Measurements from ENCODE around the gene CSHL1. TPM values are rescaled to one million over a fixed set of nuclear protein-coding genes. Genes with fewer than 3 reads are reported as not detected.
"Not testable (repeated sequence)": the region's sequence is repeated elsewhere in the genome, so short reads cannot be mapped to it uniquely, and the experiment has no call there.

Gene CSHL1
- total RNA-seq, 1 experiment from 2014 or later = not detected

DNA sequence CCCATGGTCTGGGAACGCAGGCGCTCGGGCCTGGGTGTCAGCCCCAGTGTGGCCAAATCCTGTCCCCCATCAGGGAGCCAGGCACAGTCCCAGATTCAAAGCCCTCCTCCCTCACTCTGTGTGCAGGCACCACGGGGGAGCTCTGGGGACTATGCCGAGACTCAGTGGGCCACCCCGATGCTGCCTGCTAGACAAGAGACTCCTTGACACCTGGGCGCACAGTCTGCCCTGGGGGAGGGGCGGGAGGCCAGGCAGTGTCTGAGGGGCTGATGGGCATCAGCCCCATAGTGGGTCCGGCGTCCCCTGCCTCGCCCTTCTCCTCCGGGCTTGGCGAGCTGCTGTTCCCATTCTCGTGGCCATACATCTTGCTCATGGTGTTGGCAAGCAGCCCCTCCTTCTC lies 29.5 kb upstream of the CSHL1 start:
- DNase-seq (ENCODE audit: low read depth) = no peak

DNA sequence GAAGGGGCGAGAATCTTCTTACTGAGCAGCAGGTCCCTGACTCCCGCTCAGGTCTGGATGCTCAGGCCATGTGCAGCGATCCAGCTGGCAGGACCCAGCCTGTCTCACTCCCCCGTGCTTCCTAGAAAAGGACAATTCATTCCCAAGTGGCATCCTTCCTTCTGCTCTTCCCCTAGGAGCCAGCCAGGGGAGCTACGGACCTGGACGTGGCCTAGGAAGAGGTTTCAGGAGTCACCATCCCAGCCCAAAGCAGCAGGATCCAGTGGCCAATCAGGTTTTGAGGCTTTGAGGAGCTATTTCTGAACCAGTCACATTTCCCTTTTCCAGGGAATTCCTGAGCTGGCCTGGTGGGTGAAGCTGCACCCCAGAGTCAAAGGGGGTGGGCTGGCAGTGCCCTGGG lies 28.8 kb upstream of the CSHL1 start:
- DNase-seq (ENCODE audit: low read depth) = no peak

DNA sequence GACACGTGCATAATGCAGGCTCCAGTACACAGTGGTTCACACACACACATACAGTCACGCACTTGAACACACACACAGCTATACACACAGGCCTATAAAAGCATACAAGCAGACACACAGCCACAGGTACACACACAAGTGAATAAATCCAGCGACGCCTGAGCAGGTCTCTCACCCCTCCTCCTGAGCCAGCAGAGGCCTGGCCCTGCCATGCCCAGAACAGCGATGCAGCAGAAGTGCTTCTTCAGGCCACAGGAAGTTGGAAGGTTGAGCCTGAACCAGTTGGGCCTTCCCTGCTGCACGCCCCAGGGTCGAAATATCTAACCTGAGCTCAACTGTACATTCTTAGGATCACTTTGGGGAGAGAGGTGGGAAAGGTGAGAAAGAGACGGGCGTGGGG lies 28.3 kb upstream of the CSHL1 start:
- DNase-seq (ENCODE audit: low read depth) = no peak

DNA sequence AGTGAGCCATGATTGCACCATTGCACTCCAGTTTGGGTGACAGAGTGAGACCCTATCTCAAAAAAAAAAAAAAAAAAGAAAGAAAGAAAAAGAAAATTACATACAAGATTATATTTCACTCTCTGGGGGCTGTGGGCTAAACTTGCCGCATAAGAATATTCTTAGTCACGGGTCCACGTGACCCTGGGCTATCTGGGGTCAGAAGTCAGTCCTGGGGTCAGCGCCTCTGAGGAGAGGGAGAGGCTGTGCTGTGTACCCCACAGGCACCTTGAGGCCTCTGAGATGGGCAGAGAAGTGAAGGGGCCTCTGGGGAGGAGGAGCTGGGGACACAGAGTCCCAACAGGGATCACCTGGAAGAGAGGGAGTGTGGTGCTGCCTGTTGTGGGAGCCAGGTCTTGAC lies 26.9 kb upstream of the CSHL1 start:
- DNase-seq (ENCODE audit: low read depth) = no peak

DNA sequence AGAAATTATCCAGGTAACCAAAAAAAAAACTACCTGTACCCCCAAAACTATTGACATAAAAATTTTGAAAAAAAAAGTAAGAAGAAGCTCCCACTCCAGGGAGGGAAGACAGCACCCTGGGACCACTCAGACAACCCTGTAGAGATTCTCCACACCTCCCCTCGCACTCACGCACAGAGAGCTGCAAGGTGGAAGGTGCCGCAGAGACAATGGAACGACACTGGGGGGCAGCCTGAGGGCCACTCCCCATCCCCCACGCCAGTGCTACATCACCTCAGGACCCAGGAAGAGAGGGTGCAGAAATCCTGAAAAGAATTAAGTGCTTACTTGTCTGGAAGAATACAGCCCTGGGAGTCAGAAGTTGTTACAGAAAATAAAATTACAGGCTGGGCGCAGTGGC lies 26.3 kb upstream of the CSHL1 start:
- DNase-seq (ENCODE audit: low read depth) = no peak

DNA sequence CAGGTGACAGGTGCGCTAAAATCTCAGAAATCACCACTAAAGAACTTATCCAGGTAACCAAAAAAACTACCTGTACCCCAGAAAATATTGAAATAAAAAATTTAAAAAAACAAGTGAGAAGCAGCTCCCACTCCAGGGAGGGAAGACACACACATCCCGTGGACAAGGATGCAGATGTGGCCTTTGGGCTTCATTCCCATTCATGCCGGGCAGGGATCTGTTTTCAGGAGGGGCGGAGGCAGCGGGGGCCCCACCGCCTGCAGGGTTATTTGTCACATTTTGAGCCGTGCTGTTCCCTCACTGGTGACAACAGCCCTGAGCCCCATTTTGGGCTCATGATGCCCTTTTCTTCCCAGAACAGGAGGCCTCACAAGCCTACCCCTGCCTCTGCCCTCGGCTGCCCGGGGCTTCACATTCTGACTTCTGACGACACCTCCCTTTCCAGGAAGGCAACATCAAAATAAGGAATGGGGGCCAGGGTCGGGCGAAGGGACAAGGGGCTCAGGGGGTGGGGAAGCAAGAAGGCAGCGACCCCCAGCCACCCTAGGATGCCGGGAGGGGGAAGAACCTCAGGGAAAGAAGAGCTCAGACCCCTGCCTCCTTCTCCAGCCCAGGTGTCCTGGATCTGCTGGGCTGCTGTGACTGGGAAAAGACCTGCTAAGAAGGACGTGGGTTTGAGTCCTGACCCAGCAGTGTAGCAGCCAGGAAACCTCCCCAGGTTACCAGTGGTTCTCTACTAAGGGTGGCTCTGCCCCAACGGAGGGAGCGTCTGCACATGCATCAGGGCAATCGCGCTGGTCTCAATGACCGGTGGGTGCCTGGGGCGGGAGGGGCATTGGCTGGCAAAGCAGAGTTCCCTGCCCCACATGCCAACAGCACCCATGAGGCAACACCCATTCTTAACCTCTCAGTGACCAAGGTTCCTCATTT lies 23.4 kb upstream of the CSHL1 start:
- DNase-seq (ENCODE audit: low read depth) = no peak

DNA sequence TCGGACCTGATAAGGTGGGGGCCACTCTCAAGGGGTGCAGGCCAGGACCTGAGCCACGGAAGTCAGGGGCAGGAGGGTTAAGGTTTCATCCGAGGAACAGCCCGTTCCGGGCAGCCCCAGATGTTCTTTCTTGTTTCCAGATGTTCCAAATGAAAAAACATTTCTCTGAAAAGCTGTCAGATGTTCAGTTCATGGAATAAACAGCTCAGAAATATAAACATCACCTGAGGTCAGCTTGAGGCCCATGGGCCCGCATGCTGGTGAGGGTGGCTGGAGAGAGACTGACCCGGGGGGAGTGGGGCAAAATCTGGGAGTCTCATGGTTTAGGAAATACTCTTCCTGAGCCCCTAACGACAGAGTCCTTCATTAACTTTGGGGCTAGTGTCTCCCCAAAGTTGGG lies 22.5 kb upstream of the CSHL1 start:
- no peak for DNase-seq (ENCODE audit: low read depth)

DNA sequence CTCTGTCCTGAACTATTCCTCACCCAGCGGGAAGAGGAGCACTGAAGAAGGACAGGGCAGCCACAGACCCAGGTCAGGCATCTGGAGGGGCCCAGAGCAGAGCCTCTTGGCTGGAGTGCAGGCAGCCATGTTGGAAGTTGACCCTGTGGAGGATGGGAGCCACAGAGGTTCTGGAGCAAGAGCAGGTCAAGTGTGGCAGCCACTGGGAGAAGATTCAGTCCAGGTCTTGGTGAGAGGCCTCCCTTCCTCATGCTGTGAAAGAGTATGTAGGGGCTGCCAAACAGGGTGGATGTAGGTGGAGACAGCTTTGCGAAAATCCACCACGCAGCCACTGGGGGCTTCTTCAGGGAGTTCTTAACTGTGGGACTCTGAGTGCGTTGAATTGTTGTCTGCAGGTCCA lies 21.7 kb upstream of the CSHL1 start:
- DNase-seq (ENCODE audit: low read depth) = no peak

DNA sequence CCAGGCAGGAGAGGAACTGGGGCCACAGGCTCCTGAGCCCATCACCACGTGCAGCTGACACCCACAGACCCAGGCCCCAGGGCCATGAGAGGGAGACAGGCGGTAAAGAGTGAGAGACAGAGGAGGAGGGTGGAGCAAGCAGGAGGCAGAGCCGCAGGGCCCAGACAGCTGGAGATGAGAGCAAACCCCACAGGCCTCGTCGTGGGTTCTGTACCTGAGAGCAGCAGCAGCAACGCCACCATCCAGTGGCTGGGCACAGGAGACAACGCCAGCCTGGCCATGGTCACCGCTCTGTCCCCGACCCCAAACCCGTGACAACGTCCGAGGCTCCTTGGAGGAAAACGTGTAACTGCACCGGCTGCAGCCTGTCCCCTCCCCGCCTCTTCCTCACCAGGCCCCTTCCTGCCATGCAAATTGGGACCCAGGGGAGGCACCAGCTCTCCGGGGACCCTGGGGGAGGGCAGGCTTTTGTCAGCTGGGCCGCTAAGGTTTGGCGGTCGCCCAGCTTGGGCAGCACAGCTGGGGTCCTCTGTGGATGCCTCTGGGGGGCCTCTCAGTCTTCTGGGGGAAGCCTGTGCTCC lies 21.0 kb upstream of the CSHL1 start, which contains the start of gene CD79B:
CD79B (minus strand) TSS at position 351 of the 581 bp plus-strand sequence; CDS start at position 281, 70 bp downstream.
- no peak for DNase-seq (ENCODE audit: low read depth)

DNA sequence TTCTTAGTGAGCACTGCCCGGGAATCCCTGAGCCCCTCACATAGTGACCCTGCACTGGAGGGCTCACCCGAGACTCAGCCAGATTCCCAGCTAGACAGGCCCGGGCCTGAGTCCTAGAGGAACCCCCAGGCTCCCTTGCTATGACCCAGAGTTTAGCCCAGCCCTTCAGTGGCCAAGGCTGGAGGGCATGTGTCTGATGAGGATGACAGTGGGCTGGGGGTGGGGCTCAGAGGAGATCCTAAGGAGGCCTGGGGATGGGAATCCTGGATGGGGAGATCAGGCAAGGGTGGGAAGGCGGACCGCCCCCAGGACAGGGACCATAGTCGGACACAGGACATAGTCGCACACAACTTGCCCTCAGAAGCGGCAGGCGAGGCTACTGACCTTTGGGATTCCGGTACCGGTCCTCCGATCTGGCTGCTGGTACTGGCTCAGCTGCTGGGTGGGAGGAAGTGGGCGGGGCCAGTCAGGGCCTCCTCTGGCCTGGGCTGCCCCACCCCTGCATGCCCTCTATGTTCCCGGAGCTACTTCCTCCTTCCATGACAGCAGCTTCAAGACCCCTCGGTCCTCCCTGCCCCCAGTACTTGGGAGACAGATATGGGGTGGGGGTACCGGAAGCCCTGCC lies 20.0 kb upstream of the CSHL1 start:
- peak; percentile 43 for DNase-seq (ENCODE audit: low read depth)

DNA sequence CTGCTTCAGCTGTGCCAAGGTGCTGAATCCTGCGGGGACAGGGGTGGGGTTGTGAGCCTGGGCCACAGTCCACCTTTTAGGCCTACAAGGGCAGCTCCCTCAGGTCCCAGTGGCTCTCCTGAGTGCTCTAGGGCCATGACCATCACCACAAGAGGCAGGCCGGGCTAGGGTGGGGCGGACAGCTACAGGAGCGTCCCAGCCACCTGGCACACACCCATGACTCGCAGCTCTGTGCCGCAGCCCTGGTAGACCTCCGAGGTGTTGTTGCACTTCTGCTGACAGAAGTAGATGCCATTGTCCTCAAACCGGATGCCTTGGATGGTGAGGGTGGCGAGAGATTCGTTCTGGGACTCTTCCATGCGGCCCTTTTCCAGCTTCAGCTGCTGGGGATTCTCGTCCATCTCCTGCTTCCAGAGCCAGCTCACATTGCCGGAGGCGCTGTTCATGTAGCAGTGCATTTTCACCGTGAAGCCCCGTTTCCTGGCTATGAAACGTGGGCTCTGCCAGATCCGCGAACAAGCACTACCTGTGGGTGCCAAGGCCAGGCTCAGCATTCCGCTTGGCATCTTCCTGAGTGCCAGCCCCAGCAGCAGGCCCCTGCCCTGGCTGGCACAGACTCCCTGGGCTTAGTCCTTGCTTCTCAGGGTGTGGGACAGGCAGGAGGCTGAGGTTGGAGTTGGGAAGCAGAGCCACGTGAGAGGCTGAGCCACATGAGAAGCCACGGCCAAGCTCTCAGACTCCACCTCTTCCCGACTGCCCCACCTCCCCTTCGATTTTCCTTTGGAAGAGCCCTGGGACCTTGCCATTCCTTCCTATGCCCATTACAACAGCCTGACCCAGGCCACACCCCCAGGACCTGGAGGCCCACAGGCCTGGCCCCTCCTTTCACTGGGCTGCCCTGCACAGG lies 19.1 kb upstream of the CSHL1 start:
- DNase-seq (ENCODE audit: low read depth) = no peak

DNA sequence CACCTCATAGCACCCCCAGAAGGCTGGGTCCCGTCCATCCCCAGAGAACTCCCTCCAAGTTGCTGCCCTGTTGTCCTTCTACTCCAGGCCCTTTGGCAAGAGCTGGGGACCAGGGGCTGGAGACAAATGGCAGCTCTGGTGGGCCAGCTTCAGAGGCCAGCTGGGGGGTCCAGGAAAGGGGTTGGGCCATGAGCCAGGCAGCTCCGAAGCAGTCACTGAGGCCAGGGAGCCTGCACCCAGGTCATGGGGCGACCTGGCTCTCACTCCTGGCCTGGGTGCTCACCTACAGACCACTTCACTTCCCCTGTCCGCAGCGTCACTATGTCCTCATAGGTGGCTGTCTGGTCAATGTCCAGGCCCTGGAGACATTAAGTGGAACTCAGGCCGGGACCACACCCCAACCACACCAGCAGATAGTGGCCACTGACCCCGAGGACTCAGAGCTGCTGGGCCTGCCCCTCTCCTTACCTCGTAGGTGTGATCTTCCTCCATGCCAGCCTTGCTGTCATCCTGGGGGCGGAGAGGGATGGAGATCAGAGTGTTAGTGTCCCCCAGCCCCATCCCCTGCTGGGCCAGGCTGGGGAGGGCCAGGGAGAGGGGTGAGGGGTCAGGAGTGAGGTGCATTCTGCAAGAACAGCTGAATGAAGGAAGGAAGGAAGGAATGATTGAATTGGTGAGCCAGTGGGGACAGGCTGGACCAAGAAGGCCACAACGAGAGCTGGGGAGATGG lies 18.1 kb upstream of the CSHL1 start:
- DNase-seq (ENCODE audit: low read depth) = no peak

DNA sequence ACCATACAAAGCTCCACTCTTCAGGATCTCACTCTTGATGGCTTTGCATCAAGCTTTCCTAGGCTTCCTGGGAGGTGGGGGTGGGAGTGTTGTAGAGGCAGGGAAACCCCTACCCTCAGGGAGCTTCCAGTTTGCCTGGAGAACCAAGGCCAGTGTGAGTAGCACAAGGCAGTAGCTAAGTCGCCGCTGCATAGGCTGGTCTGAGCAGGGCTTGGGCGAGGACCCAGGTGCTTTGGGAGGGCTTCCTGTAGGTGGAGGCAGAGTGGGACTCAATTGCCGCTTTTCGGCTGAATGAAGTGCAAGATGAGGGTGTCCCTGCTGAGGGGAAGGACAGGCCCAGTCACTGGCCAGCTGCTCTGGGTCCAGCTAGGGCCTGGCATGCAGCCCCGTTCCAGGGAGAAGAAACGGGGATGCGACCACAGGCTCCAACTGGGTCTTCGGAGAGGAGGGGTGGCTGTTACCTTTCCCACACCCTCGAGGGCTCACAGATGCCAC lies 17.2 kb upstream of the CSHL1 start:
- no peak for DNase-seq (ENCODE audit: low read depth)

DNA sequence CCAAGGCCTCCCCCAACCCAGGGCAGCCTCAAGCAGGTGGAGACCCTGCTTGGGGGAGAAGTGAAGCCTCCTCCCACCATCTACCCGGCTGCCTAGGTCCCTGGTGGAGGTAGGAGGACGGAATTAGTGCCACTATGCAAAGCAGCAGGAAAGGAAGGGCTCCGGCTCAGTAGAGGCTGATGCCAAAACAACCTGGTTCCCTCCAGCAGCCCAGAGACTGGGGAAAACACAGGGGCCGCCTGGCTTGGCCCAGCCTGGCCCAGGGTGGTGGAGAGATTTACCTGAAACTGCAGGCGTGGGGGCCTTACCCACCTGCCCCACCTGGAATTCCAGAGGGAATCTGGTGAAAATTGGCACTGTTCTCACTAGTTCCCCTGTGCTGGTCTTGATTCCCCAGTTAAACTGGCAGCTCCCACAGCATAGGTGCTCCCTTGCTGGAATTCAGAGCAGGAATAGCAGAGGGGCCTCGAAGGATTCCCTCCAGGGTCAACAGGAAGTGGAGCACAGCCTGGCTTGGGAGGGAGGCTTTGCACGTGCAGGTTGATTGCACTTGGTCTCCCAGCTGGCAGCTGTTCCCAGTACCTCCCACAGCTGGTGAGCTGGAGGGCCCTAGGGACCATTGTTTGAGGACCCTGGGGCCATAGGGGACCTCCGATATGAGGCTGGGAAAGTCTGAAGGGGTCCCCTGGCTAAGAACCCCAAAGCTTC lies 16.6 kb upstream of the CSHL1 start:
- DNase-seq (ENCODE audit: low read depth) = no peak

DNA sequence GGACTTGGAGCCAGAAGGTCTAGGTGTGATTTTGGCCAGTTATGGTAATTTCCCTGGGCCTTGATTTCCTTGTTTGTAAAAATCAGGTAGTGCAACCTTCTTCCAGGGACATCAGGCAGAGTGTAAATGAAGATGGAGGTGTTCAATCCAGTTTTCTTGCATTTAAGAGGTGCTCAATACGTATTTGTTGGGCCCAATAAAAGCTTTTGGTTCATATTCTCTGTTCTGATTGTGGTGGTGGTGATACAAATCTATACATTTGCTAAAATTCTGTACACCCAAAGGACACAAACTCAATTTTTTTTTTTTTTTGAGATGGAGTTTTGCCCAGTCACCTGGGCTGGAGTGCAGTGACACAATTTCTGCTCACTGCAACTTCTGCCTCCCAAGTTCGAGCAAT lies 15.1 kb upstream of the CSHL1 start:
- DNase-seq (ENCODE audit: low read depth) = no peak

DNA sequence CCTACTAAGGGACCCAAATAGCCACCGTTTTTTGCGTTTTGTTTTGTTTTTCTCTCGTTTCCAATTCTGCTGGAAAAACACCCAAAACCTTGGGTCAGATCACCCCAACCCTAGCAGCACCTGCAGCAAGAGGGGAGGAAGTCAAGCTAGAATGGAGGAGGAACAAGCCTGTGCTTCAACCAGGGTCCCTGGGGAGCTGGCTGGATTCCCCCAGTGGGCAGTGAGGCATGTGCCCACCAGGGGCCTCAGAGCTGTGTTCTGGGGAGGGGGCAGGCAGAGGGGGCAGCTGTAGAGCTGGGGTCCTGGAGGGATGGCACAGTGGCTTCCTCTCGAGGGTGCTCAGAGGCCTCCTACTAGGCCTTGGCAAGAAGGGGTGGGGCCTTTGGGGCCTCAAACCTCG lies 14.6 kb upstream of the CSHL1 start:
- DNase-seq (ENCODE audit: low read depth) = no peak

DNA sequence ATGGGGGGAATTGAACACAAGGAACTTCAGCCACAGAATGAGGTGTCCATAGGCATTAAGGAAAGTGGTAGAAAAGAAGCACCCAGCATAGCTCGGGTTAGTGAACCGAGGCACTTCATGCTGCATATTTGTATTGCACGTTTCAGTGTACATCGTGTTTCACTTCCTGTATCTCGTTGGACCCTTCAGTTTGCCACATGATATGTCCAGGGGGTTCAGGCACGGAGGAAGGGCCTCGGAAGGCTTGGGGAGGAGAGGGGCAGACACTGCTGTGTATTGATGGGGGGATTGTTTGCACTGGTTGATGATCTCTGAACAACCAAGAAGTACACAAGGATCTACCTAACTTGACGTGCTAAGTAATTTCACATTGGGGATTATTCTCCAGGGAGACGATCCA lies 11.3 kb upstream of the CSHL1 start:
- DNase-seq (ENCODE audit: low read depth) = not testable (repeated sequence)

DNA sequence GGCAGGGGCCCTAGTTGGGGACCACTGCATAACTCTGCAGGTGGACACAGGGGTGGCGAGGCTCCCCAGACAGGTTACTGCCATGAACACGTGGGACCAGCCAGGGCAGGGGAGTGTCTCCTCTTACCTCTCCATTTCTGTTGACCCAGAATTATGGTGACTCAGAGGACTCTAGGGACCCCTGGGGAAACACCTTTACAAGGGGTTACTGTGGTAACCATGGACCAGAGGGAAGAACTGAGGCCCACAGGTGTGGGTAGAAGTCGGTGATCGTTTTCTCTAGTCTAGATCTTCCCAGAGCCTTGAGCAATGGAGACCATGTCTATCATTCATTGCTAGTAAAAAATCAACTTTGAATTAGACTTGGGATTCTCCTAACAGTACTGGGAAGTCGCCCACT lies 9.7 kb upstream of the CSHL1 start:
- DNase-seq (ENCODE audit: low read depth) = not testable (repeated sequence)

DNA sequence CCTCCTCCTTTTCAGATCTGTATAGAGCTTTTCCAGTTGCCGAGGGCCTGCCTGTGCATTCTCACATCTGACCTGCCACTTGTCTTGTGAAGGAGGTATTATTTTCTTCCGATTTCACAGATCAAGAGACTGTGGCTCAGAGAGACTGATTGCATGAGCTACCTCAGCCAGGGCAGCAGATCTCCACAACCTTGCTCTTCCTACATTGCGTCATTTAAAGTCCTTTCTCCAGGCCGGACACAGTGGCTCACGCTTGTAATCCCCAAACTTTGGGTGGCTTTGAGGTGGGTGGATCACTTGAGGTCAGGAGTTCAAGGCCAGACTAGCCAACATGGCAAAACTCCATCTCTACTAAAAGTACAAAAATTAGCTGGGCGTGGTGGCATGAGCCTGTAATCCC lies 9.0 kb upstream of the CSHL1 start:
- not testable (repeated sequence) for DNase-seq (ENCODE audit: low read depth)

DNA sequence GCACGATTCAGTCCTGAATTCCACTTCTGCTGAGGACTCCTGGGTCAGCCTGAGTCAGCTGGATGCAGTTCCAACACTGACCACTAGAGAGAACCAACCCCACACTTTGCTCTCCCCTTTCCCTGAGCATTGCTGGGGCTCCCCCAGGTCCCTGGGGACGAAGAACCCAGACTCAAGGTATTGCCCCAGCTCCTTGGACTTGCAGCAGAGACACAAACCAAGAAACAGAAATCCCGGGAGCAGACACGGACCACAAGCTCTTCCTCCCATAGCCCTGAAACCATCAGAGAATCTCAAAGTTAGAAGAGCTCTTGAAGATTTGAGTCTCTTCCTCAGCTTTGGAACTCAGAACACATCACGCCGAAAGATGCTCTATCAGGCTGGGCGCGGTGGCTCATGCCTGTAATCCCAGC lies 8.3 kb upstream of the CSHL1 start:
- DNase-seq (ENCODE audit: low read depth) = peak; percentile 66

Data from Daoy (cell line).